Heart right ventricle (tissue), 16 donors: ENCODE data around the gene FNDC7. TPM values are rescaled to one million over a fixed set of nuclear protein-coding genes. Genes with fewer than 3 reads are reported as not detected.

Experiments used
- ATAC-seq, 8 donors: fragments of 200-7000 bp; cut with Tn5 transposase; one replicate each; pipeline ENCODE4 v1.9.1; 2020; ENCODE audit warnings: mild to moderate bottlenecking in 8 of 8, moderate library complexity in 8 of 8, moderate number of reproducible peaks in 1 of 8
- DNase-seq, 2 donors: peaks; one replicate each; pipeline ENCODE4 v3.0.0-alpha.2; 2020
- H3K27ac ChIP-seq, 10 donors: fragments of 200-600 bp; sonication (generic) in 2 of 10; one replicate each; pipeline versions ENCODE4 v1.5.0 to v1.8.0; 2020 to 2022; ENCODE audit warnings: mild to moderate bottlenecking in 3 of 10
- H3K27me3 ChIP-seq, 7 donors: fragments of 200-600 bp; one replicate each; pipeline ENCODE4 v1.8.0; 2021 to 2022; ENCODE audit warnings: mild to moderate bottlenecking in 2 of 7
- H3K36me3 ChIP-seq, 9 donors: fragments of 200-600 bp; sonication (generic) in 1 of 9; one replicate each; pipeline versions ENCODE4 v1.5.0 to v1.8.0; 2020 to 2022; ENCODE audit warnings: mild to moderate bottlenecking in 2 of 9
- H3K4me1 ChIP-seq, 9 donors: fragments of 200-600 bp; sonication (generic) in 1 of 9; one replicate each; pipeline versions ENCODE4 v1.5.0 to v1.8.0; 2020 to 2022; ENCODE audit warnings: mild to moderate bottlenecking in 4 of 9
- H3K4me3 ChIP-seq, 10 donors: fragments of 200-600 bp; sonication (generic) in 2 of 10; one replicate each; pipeline versions ENCODE4 v1.5.0 to v1.8.0; 2020 to 2022; ENCODE audit warnings: mild to moderate bottlenecking in 7 of 10, moderate library complexity in 2 of 10
- H3K9me3 ChIP-seq, 11 donors: fragments of 200-600 bp in 10 of 11; sonication (generic) in 2 of 11; one replicate each; pipeline versions ENCODE4 v1.5.0 to v1.8.0; 2013 to 2022; ENCODE audit warnings: mild to moderate bottlenecking in 2 of 11, control low read depth in 1 of 11, moderate library complexity in 1 of 11
- WGBS, 2 donors: extraction: QIAGEN DNeasy Blood & Tissue Kit; methylation state at CpG; one replicate each; pipeline ENCODE4 v1.1.7; 2013; ENCODE audit warnings: inconsistent platforms in 1 of 2; 5-methylcytosine and 5-hydroxymethylcytosine counted together
- intact Hi-C, 10 donors: fragments of 100-400 bp; cut with DNase I; formaldehyde crosslinking; loops; one replicate each; pipeline versions ENCODE4 v1.11.1 to v1.14.2; 2022
- polyA plus RNA-seq, 2 donors: library from polyadenylated mRNA; stranded (reverse); fragments of 200-250 nt; gene quantifications; one replicate each; pipeline ENCODE4 v1.2.3, GENCODE V29; 2013
- total RNA-seq, 10 donors: library from RNA; stranded (reverse); fragmentation: NEBNext Ultra II Directional in 3 of 10; extraction: Animal tissue kit (Norgen Biotek cat#: 25700) in 3 of 10; gene quantifications; one replicate each; pipeline versions ENCODE4 v1.2.1 to v1.2.4, GENCODE V29; 2021 to 2023
- TF ChIP-seq, protein P1 (sequence below), 9 donors: fragments of 200-600 bp; sonication (generic) in 2 of 9; IDR thresholded peaks; one replicate each; pipeline versions ENCODE4 v1.5.0 to v1.8.0; 2021 to 2022; ENCODE audit warnings: antibody characterized with exemption in 9 of 9, mild to moderate bottlenecking in 5 of 9, moderate library complexity in 1 of 9
- donor health status: Arrhythmogenic right ventricular cardiomyopathy.
- donor health status: ischemic (EF 13 %, LVEDD 7.1; RV severe dilation, severe dysfunction).
- donor health status: healthy with polysubstance abuse.
- donor health status: DM: no; HTN: yes; CAD: no.
- donor health status: DM: no; HTN: no; CAD: no.
- donor health status: ischemic (EF 25% LVEDD 6.9; RV normal size, moderate dysfunction).
- donor health status: ischemic (EF 25% LVEDD 5.7; RV mildly dilated, moderate dysfunction).
- donor health status: healthy.
- donor health status: DM: yes; HTN: yes; CAD: no.
- donor health status: Ischemic cardiomyopathy.
- donor health status: ischemic (EF 35%, LVEDD 5.7; RV mildly dilated, moderate dysfunction).
- donor health status: nonischemic (EF 11% LVEDD 7.7; RV severe dilation, severe dysfunction).
- donor health status: DM: yes; HTN: yes; CAD: no.
- donor health status: PGD.
- donor health status: ischemic (EF 29% LVEDD 5.4; RV normal size, mild dysfunction).
- donor health status: nonischemic (EF 23%, LVEDD 6.1; RV moderate dilation, normal function).

Gene FNDC7
- total and polyA plus RNA-seq, 12 donors, result 0.13 TPM; not detected in 11

DNA sequence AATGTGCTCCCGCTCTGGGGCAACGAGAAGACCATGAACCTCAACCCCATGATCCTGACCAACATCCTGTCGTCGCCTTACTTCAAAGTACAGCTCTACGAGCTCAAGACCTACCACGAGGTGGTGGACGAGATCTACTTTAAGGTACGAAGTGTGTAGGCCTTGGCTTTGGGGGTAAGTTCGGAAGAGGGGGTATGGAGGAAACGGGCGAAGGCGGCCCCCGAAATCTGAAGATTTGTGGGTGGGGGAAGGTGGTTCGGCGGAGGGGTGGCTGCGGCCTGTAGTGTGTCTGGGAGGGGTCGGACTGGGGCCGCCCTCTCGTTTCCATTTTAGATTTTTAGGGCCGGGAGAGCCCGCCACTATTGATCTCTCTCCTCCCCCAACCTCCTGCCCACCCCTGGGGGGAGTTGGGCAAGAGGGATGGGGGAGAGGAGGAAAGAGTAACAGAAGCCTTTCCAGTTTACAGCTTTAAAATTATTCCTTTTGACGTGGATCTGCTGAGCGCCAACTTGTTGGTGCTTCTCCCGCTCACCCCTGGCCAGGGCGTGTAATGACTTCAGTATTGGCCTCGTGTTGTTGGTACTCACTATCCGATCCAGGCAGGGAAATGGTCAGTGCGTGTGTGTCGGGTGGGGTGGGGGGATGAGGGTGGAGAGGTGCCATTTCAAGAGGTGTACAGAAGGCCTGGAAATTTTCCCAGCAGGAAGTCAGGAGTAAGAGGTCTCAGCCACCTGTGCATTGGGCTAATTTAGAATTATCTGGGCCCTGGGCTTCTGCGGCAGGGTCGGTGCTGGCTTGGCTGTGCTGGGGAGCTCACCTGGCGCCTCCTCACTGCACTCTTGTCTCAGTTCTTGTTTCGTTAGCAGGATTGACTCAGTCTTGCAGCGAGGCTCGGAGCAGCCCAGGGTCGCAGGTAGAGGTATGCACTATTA, 19.7 kb upstream of the FNDC7 start:
- H3K9me3 ChIP-seq, result no peaks in the 10 kb centered on the region
- peaks cover 0 to 31% (median 19%) of the 10 kb centered on the region in 9 donors for H3K36me3 ChIP-seq
- H3K4me3 ChIP-seq, result peak overlapping the region; percentile 60 to 87 (median 82)
- no peaks in the 10 kb centered on the region for H3K27me3 ChIP-seq
- H3K27ac ChIP-seq, result peak overlapping the region; percentile 91 to 99 (median 96)
- DNase-seq, result peak in 1 of 2 donors; percentile 49
- intact Hi-C loops, result loop anchor here in 7 of 10 donors (1.0 to 10.0 kb wide), 7 partner anchors 48 to 133 kb away; partner anchors contain the start of genes STXBP3 (in 6 of the 7) and EEIG2 (in 1 of the 7)
- H3K4me1 ChIP-seq, result peaks cover 0 to 48% (median 33%) of the 10 kb centered on the region in 9 donors
- ATAC-seq, result peak; percentile 40 to 84 (median 63)
- 1% methylated on average over 36 of the region's 36 CpGs for WGBS, 2 donors
- TF ChIP-seq, protein P1, sequence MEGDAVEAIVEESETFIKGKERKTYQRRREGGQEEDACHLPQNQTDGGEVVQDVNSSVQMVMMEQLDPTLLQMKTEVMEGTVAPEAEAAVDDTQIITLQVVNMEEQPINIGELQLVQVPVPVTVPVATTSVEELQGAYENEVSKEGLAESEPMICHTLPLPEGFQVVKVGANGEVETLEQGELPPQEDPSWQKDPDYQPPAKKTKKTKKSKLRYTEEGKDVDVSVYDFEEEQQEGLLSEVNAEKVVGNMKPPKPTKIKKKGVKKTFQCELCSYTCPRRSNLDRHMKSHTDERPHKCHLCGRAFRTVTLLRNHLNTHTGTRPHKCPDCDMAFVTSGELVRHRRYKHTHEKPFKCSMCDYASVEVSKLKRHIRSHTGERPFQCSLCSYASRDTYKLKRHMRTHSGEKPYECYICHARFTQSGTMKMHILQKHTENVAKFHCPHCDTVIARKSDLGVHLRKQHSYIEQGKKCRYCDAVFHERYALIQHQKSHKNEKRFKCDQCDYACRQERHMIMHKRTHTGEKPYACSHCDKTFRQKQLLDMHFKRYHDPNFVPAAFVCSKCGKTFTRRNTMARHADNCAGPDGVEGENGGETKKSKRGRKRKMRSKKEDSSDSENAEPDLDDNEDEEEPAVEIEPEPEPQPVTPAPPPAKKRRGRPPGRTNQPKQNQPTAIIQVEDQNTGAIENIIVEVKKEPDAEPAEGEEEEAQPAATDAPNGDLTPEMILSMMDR (IDR thresholded peaks at IDR 0.05), result peak in 3 of 9 donors; percentile 27 to 39 (median 29)

DNA sequence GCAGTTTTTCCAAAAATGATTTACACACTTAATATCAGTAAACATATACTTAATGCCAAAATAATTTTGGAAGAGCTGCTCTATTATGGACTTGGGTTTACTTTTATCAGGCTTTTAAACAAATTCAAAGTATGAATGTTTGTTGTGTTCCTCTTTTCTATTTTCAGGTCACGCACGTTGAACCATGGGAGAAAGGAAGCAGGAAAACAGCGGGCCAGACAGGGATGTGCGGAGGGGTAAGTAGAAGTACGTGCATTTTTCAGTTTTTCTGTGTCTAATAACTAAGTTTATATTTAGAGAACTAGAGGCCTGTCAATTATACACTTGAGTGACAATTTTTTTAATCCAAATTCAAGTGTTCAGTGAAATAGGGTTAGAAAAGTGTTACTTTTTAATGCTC, 17.2 kb upstream of the FNDC7 start:
- intact Hi-C loops, result loop anchor here in 3 of 10 donors (5.0 to 10.0 kb wide), 4 partner anchors 47 to 119 kb away; partner anchors contain the start of gene STXBP3 (in 1 of the 3)
- WGBS, 2 donors, result 61% methylated on average over 5 of the region's 5 CpGs

DNA sequence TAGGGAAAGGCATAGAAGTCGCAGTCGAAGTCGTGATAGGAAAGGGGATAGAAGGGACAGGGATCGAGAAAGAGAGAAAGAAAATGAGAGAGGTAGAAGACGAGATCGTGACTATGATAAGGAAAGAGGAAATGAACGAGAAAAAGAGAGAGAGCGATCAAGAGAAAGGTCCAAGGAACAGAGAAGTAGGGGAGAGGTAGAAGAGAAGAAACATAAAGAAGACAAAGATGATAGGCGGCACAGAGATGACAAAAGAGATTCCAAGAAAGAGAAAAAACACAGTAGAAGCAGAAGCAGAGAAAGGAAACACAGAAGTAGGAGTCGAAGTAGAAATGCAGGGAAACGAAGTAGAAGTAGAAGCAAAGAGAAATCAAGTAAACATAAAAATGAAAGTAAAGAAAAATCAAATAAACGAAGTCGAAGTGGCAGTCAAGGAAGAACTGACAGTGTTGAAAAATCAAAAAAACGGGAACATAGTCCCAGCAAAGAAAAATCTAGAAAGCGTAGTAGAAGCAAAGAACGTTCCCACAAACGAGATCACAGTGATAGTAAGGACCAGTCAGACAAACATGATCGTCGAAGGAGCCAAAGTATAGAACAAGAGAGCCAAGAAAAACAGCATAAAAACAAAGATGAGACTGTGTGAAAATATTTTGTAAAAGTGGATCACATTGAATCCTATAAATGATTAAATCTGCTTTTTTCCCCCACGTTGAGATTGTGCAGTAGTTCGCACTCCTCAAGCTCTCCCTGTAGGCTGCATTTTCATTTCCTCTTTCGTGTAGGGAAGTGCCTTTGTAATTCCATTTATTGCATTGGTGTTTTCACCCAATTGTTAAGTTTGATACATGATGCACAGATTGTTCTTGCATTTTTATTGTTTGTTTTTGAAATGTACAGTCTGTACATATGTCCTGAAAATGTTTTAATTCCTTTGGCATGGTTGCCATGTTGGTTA, 13.1 kb upstream of the FNDC7 start:
- peak overlapping the region in 1 of 10 donors; percentile 12 for H3K4me3 ChIP-seq
- intact Hi-C loops, result loop anchor here in 3 of 10 donors (5.0 to 10.0 kb wide), 4 partner anchors 43 to 115 kb away; partner anchors contain the start of gene STXBP3 (in 1 of the 3)

More for the DNA sequence above, 17.2 kb upstream of the FNDC7 start:
- peak overlapping the region in 1 of 10 donors; percentile 24 for H3K27ac ChIP-seq
- H3K36me3 ChIP-seq, result peaks cover 0 to 57% (median 44%) of the 10 kb centered on the region in 9 donors
- ATAC-seq (no peak), DNase-seq (no peak)
- no peaks in the 10 kb centered on the region for H3K27me3 ChIP-seq
- no peaks in the 10 kb centered on the region for H3K9me3 ChIP-seq
- H3K4me1 ChIP-seq, result peaks cover 0 to 57% (median 36%) of the 10 kb centered on the region in 9 donors
- TF ChIP-seq, protein P1 (IDR thresholded peaks at IDR 0.05), result no peak
- H3K4me3 ChIP-seq, result peak overlapping the region in 2 of 10 donors; percentile 68 to 80

More for the DNA sequence above, 13.1 kb upstream of the FNDC7 start:
- H3K36me3 ChIP-seq, result peaks cover 0 to 74% (median 52%) of the 10 kb centered on the region in 9 donors
- TF ChIP-seq, protein P1 (IDR thresholded peaks at IDR 0.05), result no peak
- DNase-seq (no peak), ATAC-seq (peak in 1 of 8 donors; percentile 44)
- peaks cover 0 to 48% (median 16%) of the 10 kb centered on the region in 9 donors for H3K4me1 ChIP-seq
- no peaks in the 10 kb centered on the region for H3K27me3 ChIP-seq
- 84 to 86% methylated on average over 22 of the region's 22 CpGs for WGBS, 2 donors
- H3K27ac ChIP-seq, result peak overlapping the region in 1 of 10 donors; percentile 71
- no peaks in the 10 kb centered on the region for H3K9me3 ChIP-seq
